Measurements from ENCODE around the gene ZFYVE16. TPM values are rescaled to one million over a fixed set of nuclear protein-coding genes. Genes with fewer than 3 reads are reported as not detected.
"Not testable (repeated sequence)": the region's sequence is repeated elsewhere in the genome, so short reads cannot be mapped to it uniquely, and the experiment has no call there.

Gene ZFYVE16
- total RNA-seq, 4 donors from 2014 or later, result 12.5 to 27.5 (median 18.2) TPM

DNA sequence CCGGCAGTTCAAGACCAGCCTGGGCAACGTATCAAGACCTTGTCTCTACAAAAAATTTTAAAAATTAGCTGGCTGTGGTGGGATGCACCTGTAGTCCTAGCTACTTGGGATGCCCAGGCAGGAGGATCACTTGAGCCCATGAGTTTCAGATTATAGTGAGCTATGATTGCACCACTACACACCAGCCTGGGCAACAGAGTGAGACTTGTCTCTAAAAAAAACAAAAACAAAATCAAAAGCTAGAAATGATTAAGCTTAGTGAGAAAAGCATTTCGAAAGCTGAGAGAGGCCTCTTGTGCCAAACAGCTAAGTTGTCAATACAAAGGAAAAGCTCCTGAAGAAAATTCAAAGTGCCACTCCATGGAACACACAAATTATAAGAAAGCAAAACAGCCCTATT, 84.9 kb downstream of the ZFYVE16 start:
- no peak overlapping the region for H3K4me3 ChIP-seq
- no peaks in the 10 kb centered on the region for H3K36me3 ChIP-seq
- no peaks in the 10 kb centered on the region for H3K9me3 ChIP-seq
- no peak overlapping the region for H3K27ac ChIP-seq
- H3K4me1 ChIP-seq, result peaks cover 0 to 31% (median 5%) of the 10 kb centered on the region in 3 donors
- intact Hi-C loops (cut with DNase I), result no loop called here
- no peaks in the 10 kb centered on the region for H3K27me3 ChIP-seq
- WGBS, 2 donors, result 64 to 72% methylated on average over 3 of the region's 3 CpGs
- no peak for DNase-seq
- no peak for TF ChIP-seq POLR2A (IDR thresholded peaks at IDR 0.05)
- TF ChIP-seq, protein P1, sequence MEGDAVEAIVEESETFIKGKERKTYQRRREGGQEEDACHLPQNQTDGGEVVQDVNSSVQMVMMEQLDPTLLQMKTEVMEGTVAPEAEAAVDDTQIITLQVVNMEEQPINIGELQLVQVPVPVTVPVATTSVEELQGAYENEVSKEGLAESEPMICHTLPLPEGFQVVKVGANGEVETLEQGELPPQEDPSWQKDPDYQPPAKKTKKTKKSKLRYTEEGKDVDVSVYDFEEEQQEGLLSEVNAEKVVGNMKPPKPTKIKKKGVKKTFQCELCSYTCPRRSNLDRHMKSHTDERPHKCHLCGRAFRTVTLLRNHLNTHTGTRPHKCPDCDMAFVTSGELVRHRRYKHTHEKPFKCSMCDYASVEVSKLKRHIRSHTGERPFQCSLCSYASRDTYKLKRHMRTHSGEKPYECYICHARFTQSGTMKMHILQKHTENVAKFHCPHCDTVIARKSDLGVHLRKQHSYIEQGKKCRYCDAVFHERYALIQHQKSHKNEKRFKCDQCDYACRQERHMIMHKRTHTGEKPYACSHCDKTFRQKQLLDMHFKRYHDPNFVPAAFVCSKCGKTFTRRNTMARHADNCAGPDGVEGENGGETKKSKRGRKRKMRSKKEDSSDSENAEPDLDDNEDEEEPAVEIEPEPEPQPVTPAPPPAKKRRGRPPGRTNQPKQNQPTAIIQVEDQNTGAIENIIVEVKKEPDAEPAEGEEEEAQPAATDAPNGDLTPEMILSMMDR (IDR thresholded peaks at IDR 0.05), result no peak

DNA sequence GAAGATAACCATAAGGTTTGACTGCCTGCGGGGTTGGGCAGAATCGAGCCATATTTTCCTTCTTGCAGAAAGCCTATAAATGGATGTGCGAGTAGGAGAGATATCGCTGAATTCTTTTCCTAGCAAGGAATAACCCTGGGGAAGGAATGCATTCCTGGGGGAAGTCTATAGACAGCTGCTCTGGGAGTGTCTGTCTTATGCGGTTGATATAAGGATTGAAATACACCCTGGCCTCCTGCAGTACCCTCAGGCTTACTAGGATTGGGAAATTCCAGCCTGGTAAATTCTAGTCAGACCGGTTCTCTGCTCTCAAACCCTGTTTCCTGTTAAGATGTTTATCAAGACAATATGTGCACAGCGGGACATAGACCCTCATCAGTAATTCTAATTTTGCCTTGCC, 85.6 kb downstream of the ZFYVE16 start:
- H3K27ac ChIP-seq; H3K9me3 ChIP-seq; H3K36me3 ChIP-seq; H3K27me3 ChIP-seq; intact Hi-C loops (cut with DNase I); H3K4me3 ChIP-seq; DNase-seq: not testable (repeated sequence)
- peaks cover 0 to 28% (median 5%) of the 10 kb centered on the region in 3 donors for H3K4me1 ChIP-seq
- WGBS, 2 donors, result 35 to 54% methylated on average over 7 of the region's 7 CpGs

DNA sequence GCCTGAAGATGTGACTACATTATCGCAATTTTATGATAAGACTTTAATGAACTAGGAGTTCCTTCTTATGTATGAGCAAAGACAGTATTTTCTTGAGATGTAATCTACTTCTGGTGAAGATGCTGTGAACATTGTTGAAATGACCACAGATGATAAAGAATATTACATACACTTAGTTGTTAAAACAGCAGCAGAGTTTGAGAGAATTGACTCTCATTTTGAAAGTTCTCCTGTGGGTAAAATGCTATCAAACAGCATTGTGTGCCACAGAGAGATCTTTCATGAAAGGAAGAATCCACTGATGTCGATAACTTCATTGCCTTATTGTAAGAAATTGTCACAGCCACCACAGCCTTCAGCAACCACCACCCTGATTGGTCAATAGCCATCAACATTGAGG, 88.0 kb downstream of the ZFYVE16 start:
- Histone ChIP-seq H3K9me3 (no peaks in the 10 kb centered on the region), H3K27ac (no peak overlapping the region), H3K4me3 (no peak overlapping the region), H3K36me3 (no peaks in the 10 kb centered on the region), H3K27me3 (no peaks in the 10 kb centered on the region), H3K4me1 (peaks cover 0 to 17% (median 5%) of the 10 kb centered on the region in 3 donors)
- intact Hi-C loops (cut with DNase I), result no loop called here
- no peak for DNase-seq
- 89 to 96% methylated on average over 2 of the region's 2 CpGs for WGBS, 2 donors
- TF ChIP-seq, protein P1 (IDR thresholded peaks at IDR 0.05), result no peak
- TF ChIP-seq POLR2A (IDR thresholded peaks at IDR 0.05), result no peak

DNA sequence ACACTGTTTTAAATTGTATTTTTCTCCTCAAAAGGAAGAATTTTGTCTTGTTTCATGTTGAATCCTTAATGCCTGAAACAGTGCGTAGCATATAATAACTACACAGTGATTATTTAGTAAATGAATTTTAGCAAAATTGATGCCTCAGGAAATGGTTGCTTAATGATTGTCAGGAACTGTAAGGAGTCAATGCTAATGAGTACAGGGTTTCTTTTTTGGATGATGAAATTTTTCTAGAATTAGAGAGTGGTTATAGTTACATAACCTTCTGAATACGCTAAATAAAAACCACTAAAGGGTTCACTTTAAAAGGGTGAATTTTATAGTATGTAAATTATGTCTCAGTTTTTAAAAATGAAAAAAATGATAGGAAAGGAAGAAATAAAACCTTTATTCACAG, 94.9 kb downstream of the ZFYVE16 start:
- H3K4me3 ChIP-seq, result no peak overlapping the region
- no peaks in the 10 kb centered on the region for H3K36me3 ChIP-seq
- no peaks in the 10 kb centered on the region for H3K9me3 ChIP-seq
- H3K4me1 ChIP-seq, result no peaks in the 10 kb centered on the region
- TF ChIP-seq, protein P1 (IDR thresholded peaks at IDR 0.05), result no peak
- no peak for TF ChIP-seq POLR2A (IDR thresholded peaks at IDR 0.05)
- no peak overlapping the region for H3K27ac ChIP-seq
- intact Hi-C loops (cut with DNase I), result no loop called here
- no peaks in the 10 kb centered on the region for H3K27me3 ChIP-seq
- 87% methylated on average over 2 of the region's 2 CpGs for WGBS, 2 donors
- DNase-seq, result no peak

DNA sequence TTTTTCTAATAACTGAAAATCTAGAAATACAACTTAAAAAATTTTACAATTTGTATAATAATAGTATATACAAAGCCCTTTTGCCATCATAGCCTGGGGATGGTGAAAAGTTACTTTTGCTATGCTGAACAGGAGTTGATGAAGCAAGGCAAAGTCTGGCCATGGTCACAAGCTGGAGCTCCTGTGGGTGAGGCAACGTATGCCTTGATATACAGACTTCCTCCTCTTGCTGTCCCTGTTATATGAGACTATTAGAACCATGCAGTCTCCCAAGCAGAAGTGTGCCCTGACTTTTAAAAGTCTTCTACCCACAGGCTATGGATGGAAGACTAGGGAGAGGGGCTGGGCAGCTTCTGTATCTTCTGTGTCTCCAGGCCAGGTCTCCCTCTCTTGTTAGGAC, 95.8 kb downstream of the ZFYVE16 start:
- 47 to 60% methylated on average over 1 of the region's 1 CpG for WGBS, 2 donors

More for the DNA sequence above, 95.8 kb downstream of the ZFYVE16 start:
- Histone ChIP-seq H3K4me3 (no peak overlapping the region), H3K4me1 (no peaks in the 10 kb centered on the region), H3K9me3 (no peaks in the 10 kb centered on the region), H3K27me3 (no peaks in the 10 kb centered on the region), H3K27ac (no peak overlapping the region), H3K36me3 (no peaks in the 10 kb centered on the region)
- intact Hi-C loops (cut with DNase I), result no loop called here
- no peak for TF ChIP-seq POLR2A (IDR thresholded peaks at IDR 0.05)
- TF ChIP-seq, protein P1 (IDR thresholded peaks at IDR 0.05), result no peak
- no peak for DNase-seq
